ENCODE measurements around the gene SLC30A7. TPM values are rescaled to one million over a fixed set of nuclear protein-coding genes. Genes with fewer than 3 reads are reported as not detected.

The SLC30A7 gene
- polyA plus RNA-seq, 1 of the 3 experiments (the other 2 are of a cell fraction): 4.0 TPM

DNA sequence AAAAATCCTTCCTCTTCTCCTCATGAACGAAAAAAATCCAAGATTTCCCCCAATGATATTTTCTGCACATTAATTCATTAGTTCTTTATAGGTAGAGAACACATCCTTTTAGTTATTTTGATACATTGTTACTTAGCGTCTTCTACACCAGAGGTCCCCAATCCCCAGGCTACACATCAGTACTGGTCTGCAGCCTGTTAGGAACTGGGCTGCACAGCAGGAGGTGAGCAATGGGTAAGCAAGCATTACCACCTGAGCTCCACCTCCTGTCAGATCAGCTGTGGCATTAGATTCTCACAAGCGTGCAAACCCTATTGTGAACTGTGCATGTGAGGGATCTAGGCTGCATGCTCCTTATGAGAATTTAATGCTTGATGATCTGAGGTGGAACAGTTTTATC, 14.2 kb upstream of the SLC30A7 start (continued):
- TF ChIP-seq, protein P1, sequence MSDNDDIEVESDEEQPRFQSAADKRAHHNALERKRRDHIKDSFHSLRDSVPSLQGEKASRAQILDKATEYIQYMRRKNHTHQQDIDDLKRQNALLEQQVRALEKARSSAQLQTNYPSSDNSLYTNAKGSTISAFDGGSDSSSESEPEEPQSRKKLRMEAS (IDR thresholded peaks at IDR 0.05; ENCODE audit: low read depth): no peak
- TF ChIP-seq ELF1 (IDR thresholded peaks at IDR 0.05) (no peak), RAD21 (IDR thresholded peaks at IDR 0.05; ENCODE audit: low read length) (no peak), MEF2A (IDR thresholded peaks at IDR 0.05; ENCODE audit: borderline replicate concordance, low read depth) (no peak), TAF1 (IDR thresholded peaks at IDR 0.05; ENCODE audit: borderline replicate concordance, low read depth, low read length) (no peak)
- TF ChIP-seq, protein P2, sequence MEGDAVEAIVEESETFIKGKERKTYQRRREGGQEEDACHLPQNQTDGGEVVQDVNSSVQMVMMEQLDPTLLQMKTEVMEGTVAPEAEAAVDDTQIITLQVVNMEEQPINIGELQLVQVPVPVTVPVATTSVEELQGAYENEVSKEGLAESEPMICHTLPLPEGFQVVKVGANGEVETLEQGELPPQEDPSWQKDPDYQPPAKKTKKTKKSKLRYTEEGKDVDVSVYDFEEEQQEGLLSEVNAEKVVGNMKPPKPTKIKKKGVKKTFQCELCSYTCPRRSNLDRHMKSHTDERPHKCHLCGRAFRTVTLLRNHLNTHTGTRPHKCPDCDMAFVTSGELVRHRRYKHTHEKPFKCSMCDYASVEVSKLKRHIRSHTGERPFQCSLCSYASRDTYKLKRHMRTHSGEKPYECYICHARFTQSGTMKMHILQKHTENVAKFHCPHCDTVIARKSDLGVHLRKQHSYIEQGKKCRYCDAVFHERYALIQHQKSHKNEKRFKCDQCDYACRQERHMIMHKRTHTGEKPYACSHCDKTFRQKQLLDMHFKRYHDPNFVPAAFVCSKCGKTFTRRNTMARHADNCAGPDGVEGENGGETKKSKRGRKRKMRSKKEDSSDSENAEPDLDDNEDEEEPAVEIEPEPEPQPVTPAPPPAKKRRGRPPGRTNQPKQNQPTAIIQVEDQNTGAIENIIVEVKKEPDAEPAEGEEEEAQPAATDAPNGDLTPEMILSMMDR (IDR thresholded peaks at IDR 0.05): no peak

DNA sequence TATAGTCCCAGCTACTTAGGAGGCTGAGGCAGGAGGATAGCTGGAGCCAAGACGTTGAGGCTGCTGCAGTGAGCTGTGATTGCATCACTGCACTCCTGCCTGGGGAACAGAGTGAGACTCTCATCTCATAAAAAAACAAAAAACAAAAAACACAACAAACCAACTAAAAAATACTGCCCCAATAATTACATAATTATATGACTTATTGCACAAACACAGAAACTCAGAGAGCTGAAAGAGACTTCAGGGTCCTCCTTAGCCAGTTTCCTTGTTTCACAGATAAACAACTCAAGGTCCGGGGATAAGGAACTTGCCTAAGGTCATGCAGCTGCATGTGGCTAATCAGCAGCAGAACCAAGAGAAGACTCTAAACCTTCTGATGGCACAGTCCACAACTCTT, 13.2 kb upstream of the SLC30A7 start:
- Histone ChIP-seq H3K9me3 (no peaks in the 10 kb centered on the region), H3K27ac (ENCODE audit: low read depth in 2 of 2, low read length in 1 of 2) (no peak overlapping the region), H4K20me1 (ENCODE audit: insufficient read depth) (no peaks in the 10 kb centered on the region), H3K36me3 (replicated peaks in 1 of 2; ENCODE audit: control insufficient read depth in 1 of 2, insufficient read depth in 2 of 2, low read length in 1 of 2) (peaks cover 14 to 16% of the 10 kb centered on the region in 2 experiments), H3K9me2 (no peaks in the 10 kb centered on the region), H3K4me3 (ENCODE audit: low read depth in 2 of 2, low read length in 1 of 2) (no peak overlapping the region), H3K9ac (no peak overlapping the region), H2AFZ (ENCODE audit: low read depth) (no peak overlapping the region), H3K27me3 (ENCODE audit: insufficient read depth) (no peaks in the 10 kb centered on the region), H3K4me1 (ENCODE audit: control insufficient read depth in 1 of 2, insufficient read depth in 2 of 2, low read depth in 1 of 2, low read length in 1 of 2) (no peaks in the 10 kb centered on the region; a peak in 2 of 4 replicates), H3K4me2 (no peak overlapping the region), H3F3A (replicated peaks; ENCODE audit: insufficient read depth) (peaks cover 11% of the 10 kb centered on the region), H3K79me2 (ENCODE audit: insufficient read depth) (no peaks in the 10 kb centered on the region; the same call in 1 of the 2 replicates)
- no peak for DNase-seq
- WGBS (ENCODE audit: low lambda C conversion rate): 92% methylated on average over 2 of the region's 2 CpGs
- TF ChIP-seq SIN3A (IDR thresholded peaks at IDR 0.05; ENCODE audit: borderline replicate concordance, low read depth, low read length): no peak
- TF ChIP-seq FOSL2 (IDR thresholded peaks at IDR 0.05; ENCODE audit: borderline replicate concordance, low read depth): no peak
- no peak for TF ChIP-seq SMC3 (IDR thresholded peaks at IDR 0.05; ENCODE audit: low read depth, low read length)
- TF ChIP-seq, protein P3, sequence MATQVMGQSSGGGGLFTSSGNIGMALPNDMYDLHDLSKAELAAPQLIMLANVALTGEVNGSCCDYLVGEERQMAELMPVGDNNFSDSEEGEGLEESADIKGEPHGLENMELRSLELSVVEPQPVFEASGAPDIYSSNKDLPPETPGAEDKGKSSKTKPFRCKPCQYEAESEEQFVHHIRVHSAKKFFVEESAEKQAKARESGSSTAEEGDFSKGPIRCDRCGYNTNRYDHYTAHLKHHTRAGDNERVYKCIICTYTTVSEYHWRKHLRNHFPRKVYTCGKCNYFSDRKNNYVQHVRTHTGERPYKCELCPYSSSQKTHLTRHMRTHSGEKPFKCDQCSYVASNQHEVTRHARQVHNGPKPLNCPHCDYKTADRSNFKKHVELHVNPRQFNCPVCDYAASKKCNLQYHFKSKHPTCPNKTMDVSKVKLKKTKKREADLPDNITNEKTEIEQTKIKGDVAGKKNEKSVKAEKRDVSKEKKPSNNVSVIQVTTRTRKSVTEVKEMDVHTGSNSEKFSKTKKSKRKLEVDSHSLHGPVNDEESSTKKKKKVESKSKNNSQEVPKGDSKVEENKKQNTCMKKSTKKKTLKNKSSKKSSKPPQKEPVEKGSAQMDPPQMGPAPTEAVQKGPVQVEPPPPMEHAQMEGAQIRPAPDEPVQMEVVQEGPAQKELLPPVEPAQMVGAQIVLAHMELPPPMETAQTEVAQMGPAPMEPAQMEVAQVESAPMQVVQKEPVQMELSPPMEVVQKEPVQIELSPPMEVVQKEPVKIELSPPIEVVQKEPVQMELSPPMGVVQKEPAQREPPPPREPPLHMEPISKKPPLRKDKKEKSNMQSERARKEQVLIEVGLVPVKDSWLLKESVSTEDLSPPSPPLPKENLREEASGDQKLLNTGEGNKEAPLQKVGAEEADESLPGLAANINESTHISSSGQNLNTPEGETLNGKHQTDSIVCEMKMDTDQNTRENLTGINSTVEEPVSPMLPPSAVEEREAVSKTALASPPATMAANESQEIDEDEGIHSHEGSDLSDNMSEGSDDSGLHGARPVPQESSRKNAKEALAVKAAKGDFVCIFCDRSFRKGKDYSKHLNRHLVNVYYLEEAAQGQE (IDR thresholded peaks at IDR 0.05; ENCODE audit: low read depth, low read length): no peak
- TF ChIP-seq RFX5 (IDR thresholded peaks at IDR 0.05; ENCODE audit: low read length): no peak
- no peak for TF ChIP-seq NFIC (IDR thresholded peaks at IDR 0.05; ENCODE audit: borderline replicate concordance)
- TF ChIP-seq, protein P1 (IDR thresholded peaks at IDR 0.05; ENCODE audit: low read depth): no peak
- ChIA-PET POLR2A (no interaction called here), CTCF (interaction anchor here (6.9 kb wide), 1 partner anchor 14 kb away, joined by 41 read pairs; no protein-coding TSS in a partner anchor)
